HEK293 (cell line): ENCODE measurements around the gene COL9A1.

ENCODE experiments used
- GFI1B ChIP-seq: fragments of 450-650 bp; formaldehyde crosslinking; IDR thresholded peaks from 2 replicates; pipeline ENCODE4 v1.5.1; 2016; ENCODE audit warnings: missing biosample characterization, missing genetic modification characterization
- GLIS2 ChIP-seq: fragments of 450-650 bp; formaldehyde crosslinking; IDR thresholded peaks from 2 replicates; pipeline ENCODE4 v1.5.1; 2016; ENCODE audit warnings: missing biosample characterization, missing genetic modification characterization
- HOXC10 ChIP-seq: sonication (generic); formaldehyde crosslinking; IDR thresholded peaks from 2 replicates; pipeline ENCODE4 v1.8.1; 2023; ENCODE audit warnings: mild to moderate bottlenecking, missing genetic modification reagents
- KLF10 ChIP-seq: fragments of 450-650 bp; IDR thresholded peaks from 2 replicates; pipeline ENCODE4 v1.5.1; 2018; ENCODE audit warnings: missing biosample characterization, mild to moderate bottlenecking, missing genetic modification characterization
- TCF7L2 ChIP-seq: IDR thresholded peaks from 2 replicates; pipeline ENCODE4 v1.6.1; 2011; ENCODE audit warnings: low read depth, mild to moderate bottlenecking, inconsistent platforms, low read length, moderate library complexity, borderline replicate concordance
- YY2 ChIP-seq: fragments of 450-650 bp; formaldehyde crosslinking; IDR thresholded peaks from 2 replicates; pipeline ENCODE4 v1.5.1; 2016; ENCODE audit warnings: missing biosample characterization, missing genetic modification characterization
- ZEB2 ChIP-seq: fragments of 450-650 bp; formaldehyde crosslinking; IDR thresholded peaks from 2 replicates; pipeline ENCODE4 v1.5.1; 2016; ENCODE audit warnings: missing biosample characterization, missing genetic modification characterization
- ZFHX2 ChIP-seq: fragments of 450-650 bp; formaldehyde crosslinking; conservative IDR thresholded peaks from 2 replicates; pipeline ENCODE4 v1.5.1; 2016; ENCODE audit warnings: missing biosample characterization, missing genetic modification characterization
- ZFP37 ChIP-seq: fragments of 450-650 bp; formaldehyde crosslinking; IDR thresholded peaks from 2 replicates; pipeline ENCODE4 v1.5.1; 2016; ENCODE audit warnings: missing biosample characterization, missing genetic modification characterization
- ZNF10 ChIP-seq: fragments of 450-650 bp; formaldehyde crosslinking; IDR thresholded peaks from 2 replicates; pipeline ENCODE4 v1.5.1; 2017; ENCODE audit warnings: missing biosample characterization, missing genetic modification characterization
- ZNF138 ChIP-seq: fragments of 450-650 bp; formaldehyde crosslinking; IDR thresholded peaks from 2 replicates; pipeline ENCODE4 v1.5.1; 2016; ENCODE audit warnings: missing biosample characterization, missing genetic modification characterization, borderline replicate concordance
- ZNF157 ChIP-seq: fragments of 450-650 bp; formaldehyde crosslinking; IDR thresholded peaks from 2 replicates; pipeline ENCODE4 v1.5.1; 2016; ENCODE audit warnings: missing biosample characterization, missing genetic modification characterization
- ZNF184 ChIP-seq: fragments of 450-650 bp; IDR thresholded peaks from 2 replicates; pipeline ENCODE4 v1.5.1; 2018; ENCODE audit warnings: missing biosample characterization, mild to moderate bottlenecking, missing genetic modification characterization
- ZNF2 ChIP-seq: fragments of 450-650 bp; formaldehyde crosslinking; IDR thresholded peaks from 2 replicates; pipeline ENCODE4 v1.5.1; 2016; ENCODE audit warnings: missing biosample characterization, missing genetic modification characterization
- ZNF202 ChIP-seq: fragments of 450-650 bp; formaldehyde crosslinking; IDR thresholded peaks from 2 replicates; pipeline ENCODE4 v1.5.1; 2016; ENCODE audit warnings: missing biosample characterization, missing genetic modification characterization, borderline replicate concordance
- ZNF223 ChIP-seq: fragments of 450-650 bp; formaldehyde crosslinking; IDR thresholded peaks from 2 replicates; pipeline ENCODE4 v1.5.1; 2016; ENCODE audit warnings: missing biosample characterization, missing genetic modification characterization
- ZNF24 ChIP-seq: fragments of 450-650 bp; formaldehyde crosslinking; IDR thresholded peaks from 2 replicates; pipeline ENCODE4 v1.5.1; 2016; ENCODE audit warnings: missing biosample characterization, missing genetic modification characterization
- ZNF266 ChIP-seq: fragments of 450-650 bp; formaldehyde crosslinking; IDR thresholded peaks from 2 replicates; pipeline ENCODE4 v1.5.1; 2016; ENCODE audit warnings: missing biosample characterization, missing genetic modification characterization, low read depth
- ZNF274 ChIP-seq, 2 experiments: fragments of 200-500 bp in 1 of 2; fragments of 450-650 bp in 1 of 2; sonication (Bioruptor generic) in 1 of 2; formaldehyde crosslinking in 1 of 2; IDR thresholded peaks; 2 replicates each; pipeline versions ENCODE4 v1.5.1 to v1.6.1; 2014 to 2016; ENCODE audit warnings: borderline replicate concordance in 1 of 2, inconsistent platforms in 1 of 2, low read length in 1 of 2, missing biosample characterization in 1 of 2, missing genetic modification characterization in 1 of 2
- ZNF501 ChIP-seq: fragments of 450-650 bp; formaldehyde crosslinking; IDR thresholded peaks from 2 replicates; pipeline ENCODE4 v1.5.1; 2016; ENCODE audit warnings: missing biosample characterization, missing genetic modification characterization
- ZNF596 ChIP-seq: fragments of 450-650 bp; IDR thresholded peaks from 2 replicates; pipeline ENCODE4 v1.5.0; 2018; ENCODE audit warnings: missing biosample characterization, mild to moderate bottlenecking, missing genetic modification characterization, moderate library complexity
- ZNF654 ChIP-seq: fragments of 450-650 bp; formaldehyde crosslinking; IDR thresholded peaks from 2 replicates; pipeline ENCODE4 v1.5.1; 2016; ENCODE audit warnings: low read depth, missing biosample characterization, missing genetic modification characterization
- ZNF660 ChIP-seq: fragments of 450-650 bp; IDR thresholded peaks from 2 replicates; pipeline ENCODE4 v1.5.1; 2018; ENCODE audit warnings: missing biosample characterization, mild to moderate bottlenecking, missing genetic modification characterization
- ZNF670 ChIP-seq: fragments of 450-650 bp; formaldehyde crosslinking; IDR thresholded peaks from 2 replicates; pipeline ENCODE4 v1.5.1; 2016; ENCODE audit warnings: missing biosample characterization, missing genetic modification characterization, low read depth
- ZNF768 ChIP-seq: fragments of 450-650 bp; formaldehyde crosslinking; IDR thresholded peaks from 2 replicates; pipeline ENCODE4 v1.5.1; 2018; ENCODE audit warnings: missing biosample characterization, mild to moderate bottlenecking, missing genetic modification characterization
- ZNF792 ChIP-seq: fragments of 450-650 bp; formaldehyde crosslinking; IDR thresholded peaks from 2 replicates; pipeline ENCODE4 v1.5.1; 2016; ENCODE audit warnings: missing biosample characterization, missing genetic modification characterization
- ZSCAN16 ChIP-seq: fragments of 450-650 bp; formaldehyde crosslinking; IDR thresholded peaks from 2 replicates; pipeline ENCODE4 v1.5.1; 2016; ENCODE audit warnings: missing biosample characterization, missing genetic modification characterization
- ZSCAN30 ChIP-seq: fragments of 450-650 bp; IDR thresholded peaks from 2 replicates; pipeline ENCODE4 v1.5.1; 2018; ENCODE audit warnings: missing biosample characterization, mild to moderate bottlenecking, missing genetic modification characterization, moderate library complexity
- ZXDB ChIP-seq: fragments of 450-650 bp; formaldehyde crosslinking; IDR thresholded peaks from 2 replicates; pipeline ENCODE4 v1.5.1; 2016; ENCODE audit warnings: missing biosample characterization, missing genetic modification characterization
- TF ChIP-seq, protein P1 (sequence below): fragments of 450-650 bp; formaldehyde crosslinking; IDR thresholded peaks from 2 replicates; pipeline ENCODE4 v1.5.1; 2016; ENCODE audit warnings: missing biosample characterization, missing genetic modification characterization
- TF ChIP-seq, protein P2 (sequence below): fragments of 450-650 bp; formaldehyde crosslinking; IDR thresholded peaks from 2 replicates; pipeline ENCODE4 v1.5.1; 2016; ENCODE audit warnings: missing biosample characterization, missing genetic modification characterization
- TF ChIP-seq, protein P3 (sequence below): fragments of 450-650 bp; formaldehyde crosslinking; conservative IDR thresholded peaks from 2 replicates; pipeline ENCODE4 v1.5.1; 2016; ENCODE audit warnings: low read depth, missing biosample characterization, missing genetic modification characterization

Gene COL9A1

DNA sequence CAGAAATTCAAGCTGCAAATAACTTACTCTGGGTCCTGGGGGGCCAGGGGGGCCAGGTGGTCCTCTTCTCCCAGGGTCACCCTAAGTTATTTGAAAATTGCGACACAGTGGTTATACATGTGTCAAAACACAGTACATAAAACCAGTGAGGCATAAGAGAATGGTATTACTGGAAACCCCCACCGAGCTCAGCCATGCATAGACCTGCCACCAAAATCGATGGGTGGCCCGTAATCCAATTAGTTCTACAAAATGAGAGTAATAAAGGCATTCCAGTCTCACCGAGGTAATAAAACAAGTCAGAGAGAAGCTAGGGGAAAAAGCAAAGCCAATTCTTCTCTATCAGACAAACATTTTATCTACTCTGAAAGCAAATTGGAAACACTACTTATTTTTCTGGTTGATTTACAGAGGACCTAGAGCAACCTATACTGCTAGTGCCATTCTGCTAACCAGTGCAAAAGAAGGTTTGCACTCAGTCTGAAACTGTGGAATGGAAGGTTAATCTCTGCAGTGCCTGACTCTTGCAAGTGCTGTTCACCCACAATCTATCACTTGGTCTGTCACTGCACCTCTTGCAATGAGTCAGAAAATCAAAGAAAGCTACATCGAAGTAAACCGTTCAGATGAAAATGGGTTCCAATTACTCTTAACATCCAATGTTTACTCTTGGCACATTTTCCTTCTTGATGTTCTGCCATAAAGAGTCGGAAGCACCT lies 32.4 kb downstream of the COL9A1 start (continued):
- 0 out of 2 replicates have a peak, but pooled peaks have one; percentile 18 for TF ChIP-seq GLIS2
- no peak for TF ChIP-seq ZSCAN16 (tag by site-specific recombination)
- TF ChIP-seq ZNF274 (IDR thresholded peaks at IDR 0.05; ENCODE audit: low read length) = no peak
- no peak for TF ChIP-seq ZNF274 (tag by site-specific recombination; IDR thresholded peaks at IDR 0.05; ENCODE audit: borderline replicate concordance)
- TF ChIP-seq ZNF2 (tag by site-specific recombination) = 0 out of 2 replicates have a peak, but pooled peaks have one; percentile 17
- TF ChIP-seq ZNF266 (tag by site-specific recombination) = no peak
- peak; percentile 58; the same call in 1 of the 2 replicates for TF ChIP-seq GFI1B (tag by site-specific recombination)
- TF ChIP-seq ZNF10 (tag by site-specific recombination) = peak; percentile 38; the same call in 1 of the 2 replicates
- TF ChIP-seq ZNF768 (tag by site-specific recombination) = no peak
- TF ChIP-seq ZNF670 (tag by site-specific recombination) = no peak
- TF ChIP-seq ZNF596 (tag by site-specific recombination) = peak; percentile 67
- TF ChIP-seq ZSCAN30 (tag by site-specific recombination) = peak; percentile 72
- TF ChIP-seq KLF10 (tag by site-specific recombination) = peak; percentile 37
- TF ChIP-seq, protein P1, sequence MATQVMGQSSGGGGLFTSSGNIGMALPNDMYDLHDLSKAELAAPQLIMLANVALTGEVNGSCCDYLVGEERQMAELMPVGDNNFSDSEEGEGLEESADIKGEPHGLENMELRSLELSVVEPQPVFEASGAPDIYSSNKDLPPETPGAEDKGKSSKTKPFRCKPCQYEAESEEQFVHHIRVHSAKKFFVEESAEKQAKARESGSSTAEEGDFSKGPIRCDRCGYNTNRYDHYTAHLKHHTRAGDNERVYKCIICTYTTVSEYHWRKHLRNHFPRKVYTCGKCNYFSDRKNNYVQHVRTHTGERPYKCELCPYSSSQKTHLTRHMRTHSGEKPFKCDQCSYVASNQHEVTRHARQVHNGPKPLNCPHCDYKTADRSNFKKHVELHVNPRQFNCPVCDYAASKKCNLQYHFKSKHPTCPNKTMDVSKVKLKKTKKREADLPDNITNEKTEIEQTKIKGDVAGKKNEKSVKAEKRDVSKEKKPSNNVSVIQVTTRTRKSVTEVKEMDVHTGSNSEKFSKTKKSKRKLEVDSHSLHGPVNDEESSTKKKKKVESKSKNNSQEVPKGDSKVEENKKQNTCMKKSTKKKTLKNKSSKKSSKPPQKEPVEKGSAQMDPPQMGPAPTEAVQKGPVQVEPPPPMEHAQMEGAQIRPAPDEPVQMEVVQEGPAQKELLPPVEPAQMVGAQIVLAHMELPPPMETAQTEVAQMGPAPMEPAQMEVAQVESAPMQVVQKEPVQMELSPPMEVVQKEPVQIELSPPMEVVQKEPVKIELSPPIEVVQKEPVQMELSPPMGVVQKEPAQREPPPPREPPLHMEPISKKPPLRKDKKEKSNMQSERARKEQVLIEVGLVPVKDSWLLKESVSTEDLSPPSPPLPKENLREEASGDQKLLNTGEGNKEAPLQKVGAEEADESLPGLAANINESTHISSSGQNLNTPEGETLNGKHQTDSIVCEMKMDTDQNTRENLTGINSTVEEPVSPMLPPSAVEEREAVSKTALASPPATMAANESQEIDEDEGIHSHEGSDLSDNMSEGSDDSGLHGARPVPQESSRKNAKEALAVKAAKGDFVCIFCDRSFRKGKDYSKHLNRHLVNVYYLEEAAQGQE (tag by site-specific recombination) = no peak
- no peak for TF ChIP-seq ZFP37 (tag by site-specific recombination)
- TF ChIP-seq ZNF157 (tag by site-specific recombination) = no peak
- TF ChIP-seq, protein P2, sequence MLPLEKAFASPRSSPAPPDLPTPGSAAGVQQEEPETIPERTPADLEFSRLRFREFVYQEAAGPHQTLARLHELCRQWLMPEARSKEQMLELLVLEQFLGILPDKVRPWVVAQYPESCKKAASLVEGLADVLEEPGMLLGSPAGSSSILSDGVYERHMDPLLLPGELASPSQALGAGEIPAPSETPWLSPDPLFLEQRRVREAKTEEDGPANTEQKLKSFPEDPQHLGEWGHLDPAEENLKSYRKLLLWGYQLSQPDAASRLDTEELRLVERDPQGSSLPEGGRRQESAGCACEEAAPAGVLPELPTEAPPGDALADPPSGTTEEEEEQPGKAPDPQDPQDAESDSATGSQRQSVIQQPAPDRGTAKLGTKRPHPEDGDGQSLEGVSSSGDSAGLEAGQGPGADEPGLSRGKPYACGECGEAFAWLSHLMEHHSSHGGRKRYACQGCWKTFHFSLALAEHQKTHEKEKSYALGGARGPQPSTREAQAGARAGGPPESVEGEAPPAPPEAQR = no peak
- no peak for TF ChIP-seq ZNF654 (tag by site-specific recombination)
- no peak for TF ChIP-seq ZNF184 (tag by site-specific recombination)
- no peak for TF ChIP-seq ZNF660 (tag by site-specific recombination)
- 0 out of 2 replicates have a peak, but pooled peaks have one; percentile 51 for TF ChIP-seq ZNF501 (tag by site-specific recombination)
- TF ChIP-seq ZNF202 (tag by site-specific recombination) = no peak
- no peak for TF ChIP-seq ZFHX2 (tag by site-specific recombination)
- peak; percentile 53; the same call in 1 of the 2 replicates for TF ChIP-seq ZEB2 (tag by site-specific recombination)
- peak; percentile 46; the same call in 1 of the 2 replicates for TF ChIP-seq ZNF24 (tag by site-specific recombination)
- TF ChIP-seq YY2 = no peak
- TF ChIP-seq ZNF792 (tag by site-specific recombination) = no peak
- TF ChIP-seq, protein P3, sequence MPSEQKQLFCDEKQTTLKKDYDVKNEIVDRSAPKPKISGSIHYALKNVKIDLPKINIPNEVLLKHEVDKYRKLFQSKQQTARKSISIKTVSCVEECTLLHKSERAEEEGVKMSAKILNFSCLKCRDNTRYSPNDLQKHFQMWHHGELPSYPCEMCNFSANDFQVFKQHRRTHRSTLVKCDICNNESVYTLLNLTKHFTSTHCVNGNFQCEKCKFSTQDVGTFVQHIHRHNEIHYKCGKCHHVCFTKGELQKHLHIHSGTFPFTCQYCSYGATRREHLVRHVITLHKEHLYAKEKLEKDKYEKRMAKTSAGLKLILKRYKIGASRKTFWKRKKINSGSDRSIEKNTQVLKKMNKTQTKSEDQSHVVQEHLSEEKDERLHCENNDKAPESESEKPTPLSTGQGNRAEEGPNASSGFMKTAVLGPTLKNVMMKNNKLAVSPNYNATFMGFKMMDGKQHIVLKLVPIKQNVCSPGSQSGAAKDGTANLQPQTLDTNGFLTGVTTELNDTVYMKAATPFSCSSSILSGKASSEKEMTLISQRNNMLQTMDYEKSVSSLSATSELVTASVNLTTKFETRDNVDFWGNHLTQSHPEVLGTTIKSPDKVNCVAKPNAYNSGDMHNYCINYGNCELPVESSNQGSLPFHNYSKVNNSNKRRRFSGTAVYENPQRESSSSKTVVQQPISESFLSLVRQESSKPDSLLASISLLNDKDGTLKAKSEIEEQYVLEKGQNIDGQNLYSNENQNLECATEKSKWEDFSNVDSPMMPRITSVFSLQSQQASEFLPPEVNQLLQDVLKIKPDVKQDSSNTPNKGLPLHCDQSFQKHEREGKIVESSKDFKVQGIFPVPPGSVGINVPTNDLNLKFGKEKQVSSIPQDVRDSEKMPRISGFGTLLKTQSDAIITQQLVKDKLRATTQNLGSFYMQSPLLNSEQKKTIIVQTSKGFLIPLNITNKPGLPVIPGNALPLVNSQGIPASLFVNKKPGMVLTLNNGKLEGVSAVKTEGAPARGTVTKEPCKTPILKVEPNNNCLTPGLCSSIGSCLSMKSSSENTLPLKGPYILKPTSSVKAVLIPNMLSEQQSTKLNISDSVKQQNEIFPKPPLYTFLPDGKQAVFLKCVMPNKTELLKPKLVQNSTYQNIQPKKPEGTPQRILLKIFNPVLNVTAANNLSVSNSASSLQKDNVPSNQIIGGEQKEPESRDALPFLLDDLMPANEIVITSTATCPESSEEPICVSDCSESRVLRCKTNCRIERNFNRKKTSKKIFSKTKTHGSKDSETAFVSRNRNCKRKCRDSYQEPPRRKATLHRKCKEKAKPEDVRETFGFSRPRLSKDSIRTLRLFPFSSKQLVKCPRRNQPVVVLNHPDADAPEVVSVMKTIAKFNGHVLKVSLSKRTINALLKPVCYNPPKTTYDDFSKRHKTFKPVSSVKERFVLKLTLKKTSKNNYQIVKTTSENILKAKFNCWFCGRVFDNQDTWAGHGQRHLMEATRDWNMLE (tag by site-specific recombination) = no peak
- peak; percentile 54; the same call in 1 of the 2 replicates for TF ChIP-seq TCF7L2
- no peak for TF ChIP-seq ZNF138 (tag by site-specific recombination)
- peak; percentile 33 for TF ChIP-seq ZXDB (tag by site-specific recombination)
- no peak for TF ChIP-seq ZNF223 (tag by site-specific recombination)
- TF ChIP-seq HOXC10 (CRISPR knock-in tag) = no peak
